Spleen (tissue), 11 donors: ENCODE results near the gene WDR17. TPM values are rescaled to one million over a fixed set of nuclear protein-coding genes. Genes with fewer than 3 reads are reported as not detected.

ENCODE experiments used
- DNase-seq: peaks from one replicate; pipeline ENCODE4 v3.0.0-alpha.2; 2020
- H3K27ac ChIP-seq, 8 donors: fragments of 200-600 bp; sonication (generic) in 7 of 8; 1 replicate in 4 of 8; 2 replicates in 4 of 8; pipeline versions ENCODE4 v1.5.0 to v1.8.0; 2016 to 2021; ENCODE audit warnings: inconsistent platforms in 4 of 8, mild to moderate bottlenecking in 4 of 8, moderate library complexity in 1 of 8
- H3K27me3 ChIP-seq, 7 donors: fragments of 200-600 bp; sonication (generic) in 6 of 7; replicated peaks in 1 of 7; 1 replicate in 4 of 7; 2 replicates in 3 of 7; pipeline versions ENCODE4 v1.5.0 to v1.8.0; 2016 to 2021; ENCODE audit warnings: inconsistent platforms in 3 of 7, mild to moderate bottlenecking in 1 of 7
- H3K36me3 ChIP-seq, 6 donors: fragments of 200-600 bp; sonication (generic) in 5 of 6; 1 replicate in 4 of 6; 2 replicates in 2 of 6; pipeline versions ENCODE4 v1.5.0 to v1.8.0; 2016 to 2021; ENCODE audit warnings: inconsistent platforms in 2 of 6
- H3K4me1 ChIP-seq, 6 donors: fragments of 200-600 bp; sonication (generic) in 5 of 6; 1 replicate in 3 of 6; 2 replicates in 3 of 6; pipeline versions ENCODE4 v1.5.0 to v1.8.0; 2016 to 2021; ENCODE audit warnings: inconsistent platforms in 3 of 6
- H3K4me3 ChIP-seq, 8 donors: fragments of 200-600 bp; sonication (generic) in 7 of 8; 1 replicate in 4 of 8; 2 replicates in 4 of 8; pipeline versions ENCODE4 v1.5.0 to v1.8.0; 2016 to 2021; ENCODE audit warnings: inconsistent platforms in 4 of 8, mild to moderate bottlenecking in 4 of 8, moderate library complexity in 2 of 8
- H3K9me3 ChIP-seq, 8 donors: fragments of 200-600 bp; sonication (generic) in 7 of 8; 1 replicate in 4 of 8; 2 replicates in 4 of 8; pipeline versions ENCODE4 v1.5.0 to v1.8.0; 2016 to 2021; ENCODE audit warnings: inconsistent platforms in 4 of 8
- CTCF ChIP-seq, 11 experiments: fragments of 200-600 bp in 7 of 11; fragments of 450-650 bp in 4 of 11; sonication (generic) in 4 of 11; IDR thresholded peaks in 8 of 11; conservative IDR thresholded peaks in 3 of 11; 1 replicate in 7 of 11; 2 replicates in 4 of 11; pipeline versions ENCODE4 v1.4.0 to v1.8.0; 2016 to 2021; ENCODE audit warnings: antibody characterized with exemption in 11 of 11, inconsistent platforms in 4 of 11, mild to moderate bottlenecking in 1 of 11
- POLR2A ChIP-seq, 3 donors: fragments of 450-650 bp; IDR thresholded peaks; one replicate each; pipeline ENCODE4 v1.5.1; 2017; ENCODE audit warnings: antibody characterized with exemption in 3 of 3, mild to moderate bottlenecking in 1 of 3
- POLR2AphosphoS5 ChIP-seq, 3 donors: sonication (generic); formaldehyde crosslinking; IDR thresholded peaks; one replicate each; pipeline ENCODE4 v1.5.1; 2017; ENCODE audit warnings: antibody characterized with exemption in 3 of 3
- WGBS, 5 donors: extraction: QIAGEN DNeasy Blood & Tissue Kit in 3 of 5; methylation state at CpG; one replicate each; pipeline versions ENCODE4 v1.1.5 to v1.1.7; 2013 to 2018; 5-methylcytosine and 5-hydroxymethylcytosine counted together
- intact Hi-C: fragments of 100-400 bp; cut with DNase I; formaldehyde crosslinking; loops from one replicate; pipeline ENCODE4 v1.15.0; 2023; ENCODE audit warnings: low total_unique reads
- polyA plus RNA-seq, 3 donors: library from polyadenylated mRNA; stranded (reverse); fragments of 200-250 nt; gene quantifications; one replicate each; pipeline ENCODE4 v1.2.1, GENCODE V29; 2013
- small RNA-seq, 4 donors: library from RNA; depleted of rRNA; stranded (forward); fragments of <200 nt; gene quantifications; one replicate each; pipeline ENCODE3, GENCODE V24; 2016
- total RNA-seq, 7 donors: library from RNA; depleted of rRNA in 3 of 7; stranded (reverse); fragments of >200 nt in 3 of 7; fragmentation: NEBNext Ultra II Directional in 4 of 7; extraction: Animal tissue kit (Norgen Biotek cat#: 25700) in 4 of 7; gene quantifications; one replicate each; pipeline versions ENCODE4 v1.1.0 to v1.2.1, GENCODE V29; 2016 to 2021
- donor health status: healthy with polysubstance abuse.
- donor health status: DM: no; HTN: no; CAD: no; lungs with moderate emphysema.
- donor health status: DM: no; HTN: no; CAD: no.
- donor health status: Bipolar disorder and iron deficiency.
- donor health status: healthy.
- donor health status: DM: no; HTN: no; CAD: no.
- donor health status: DM: yes; HTN: yes; CAD: no.

WDR17 gene
- total and polyA plus RNA-seq, 10 donors = 0.55 to 4.7 (median 2.2) TPM

- no peak for TF ChIP-seq POLR2A (IDR thresholded peaks at IDR 0.05)
- no peak for TF ChIP-seq CTCF (IDR thresholded peaks at IDR 0.05 in 8 of 11, conservative IDR thresholded peaks at IDR 0.05 in 3 of 11)
- no peak for TF ChIP-seq POLR2AphosphoS5 (IDR thresholded peaks at IDR 0.05)
- no peaks in the 10 kb centered on the region for H3K9me3 ChIP-seq
- H3K27ac ChIP-seq = no peak overlapping the region
- no peaks in the 10 kb centered on the region for H3K4me1 ChIP-seq
- DNase-seq = no peak
- no peaks in the 10 kb centered on the region for H3K27me3 ChIP-seq
- H3K36me3 ChIP-seq = no peaks in the 10 kb centered on the region
- intact Hi-C loops = no loop called here
- H3K4me3 ChIP-seq = no peak overlapping the region
- 71 to 92% (median 81%) methylated on average over 2 of the region's 2 CpGs for WGBS, 5 donors
Observed at GRCh38 chr4:176223561-176223960, 157.9 kb downstream of the WDR17 start.

- no peak for TF ChIP-seq POLR2A (IDR thresholded peaks at IDR 0.05)
- TF ChIP-seq CTCF (IDR thresholded peaks at IDR 0.05 in 8 of 11, conservative IDR thresholded peaks at IDR 0.05 in 3 of 11) = no peak
- no peak for TF ChIP-seq POLR2AphosphoS5 (IDR thresholded peaks at IDR 0.05)
- WGBS, 5 donors = 40 to 85% (median 78%) methylated on average over 5 of the region's 5 CpGs
- no peaks in the 10 kb centered on the region for H3K4me1 ChIP-seq
- intact Hi-C loops = no loop called here
- no peaks in the 10 kb centered on the region for H3K27me3 ChIP-seq
- DNase-seq = no peak
- H3K27ac ChIP-seq = no peak overlapping the region
- no peak overlapping the region for H3K4me3 ChIP-seq
- H3K9me3 ChIP-seq = no peaks in the 10 kb centered on the region
- no peaks in the 10 kb centered on the region for H3K36me3 ChIP-seq
Observed at GRCh38 chr4:176226736-176227135, 161.1 kb downstream of the WDR17 start.

- H3K27ac ChIP-seq = no peak overlapping the region
- TF ChIP-seq CTCF (IDR thresholded peaks at IDR 0.05 in 8 of 11, conservative IDR thresholded peaks at IDR 0.05 in 3 of 11) (no peak), POLR2AphosphoS5 (IDR thresholded peaks at IDR 0.05) (no peak), POLR2A (IDR thresholded peaks at IDR 0.05) (no peak)
- no peaks in the 10 kb centered on the region for H3K36me3 ChIP-seq
- no peaks in the 10 kb centered on the region for H3K4me1 ChIP-seq
- H3K9me3 ChIP-seq = no peaks in the 10 kb centered on the region
- DNase-seq = no peak
- no peak overlapping the region for H3K4me3 ChIP-seq
- intact Hi-C loops = no loop called here
- no peaks in the 10 kb centered on the region for H3K27me3 ChIP-seq
- WGBS, 5 donors = 56 to 72% (median 63%) methylated on average over 4 of the region's 4 CpGs
Observed at GRCh38 chr4:176229645-176230044, 164.0 kb downstream of the WDR17 start.

Small RNAs within 50 kb of the gene (small RNA-seq; reads per million reads assigned to genes)
- gene RF00432 = 0 reads per million in 4 donors

Other genes with a start within 250 kb of the WDR17 start
- gene SPATA4, start 129.7 kb downstream of the WDR17 start, total RNA-seq = not detected
- not detected for gene SPATA4, start 129.7 kb downstream of the WDR17 start, polyA plus RNA-seq
- not detected for gene ASB5, start 203.4 kb downstream of the WDR17 start, total RNA-seq
- gene ASB5, start 203.4 kb downstream of the WDR17 start, polyA plus RNA-seq = under 1 TPM in 2 of 3 donors, not detected in 1; 0.06 to 0.50 TPM